ENCODE data around the gene CAMK2N2.

The CAMK2N2 gene

GRCh38 chr3:184211297-184211696 is 50.1 kb downstream of the CAMK2N2 start:
- no peak for DNase-seq
